Right ventricle myocardium inferior (tissue), 1 donor: ENCODE results near the gene FAM20C. TPM values are rescaled to one million over a fixed set of nuclear protein-coding genes. Genes with fewer than 3 reads are reported as not detected.

Experiments used
- ATAC-seq: fragments of 200-7000 bp; cut with Tn5 transposase; one replicate; pipeline ENCODE4 v1.9.1; 2020; ENCODE audit warnings: mild to moderate bottlenecking, moderate library complexity
- DNase-seq: peaks from one replicate; pipeline ENCODE4 v3.0.0; 2021; ENCODE audit errors: missing footprints
- intact Hi-C: fragments of 100-400 bp; cut with DNase I; formaldehyde crosslinking; loops from one replicate; pipeline ENCODE4 v1.11.0; 2022
- total RNA-seq: library from RNA; stranded (reverse); fragmentation: NEBNext Ultra II Directional; extraction: Animal tissue kit (Norgen Biotek cat#: 25700); gene quantifications from one replicate; pipeline ENCODE4 v1.2.1, GENCODE V29; 2021
- donor health status: DM: no; HTN: yes; CAD: no; lungs with severe emphysema.

Gene FAM20C
- total RNA-seq, 1 donor from 2014 or later = 26.1 TPM

DNA sequence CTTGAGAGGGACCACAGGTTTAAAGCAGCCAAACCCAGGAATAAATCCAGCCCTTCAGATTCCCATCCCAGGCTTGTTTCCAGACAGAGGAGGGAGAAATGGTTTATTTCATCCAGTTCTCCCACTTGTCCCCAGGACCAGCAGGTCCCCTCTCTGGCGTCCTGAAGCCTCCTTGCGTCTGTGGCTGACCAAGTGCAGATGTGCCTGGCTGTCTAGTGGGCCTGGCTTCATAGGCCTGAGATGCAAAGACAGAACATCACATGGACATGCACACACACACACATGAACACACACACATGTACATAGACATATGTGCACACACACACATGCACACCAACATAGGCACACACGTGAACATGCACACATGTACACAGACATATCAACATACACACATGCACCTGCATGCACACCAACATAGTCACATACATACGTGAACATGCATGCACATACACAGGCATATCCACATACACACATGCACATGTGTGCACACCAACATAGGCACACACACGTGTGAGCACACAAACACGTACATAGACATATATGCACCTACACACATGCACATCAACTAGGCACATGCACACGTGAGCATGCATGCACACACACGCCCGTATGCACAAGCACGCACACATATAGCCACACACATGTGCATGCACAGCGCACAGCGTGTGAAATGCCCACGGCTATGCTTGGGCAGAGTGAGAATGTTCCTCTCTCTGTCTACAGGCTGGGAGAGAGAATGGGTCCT, 108.3 kb downstream of the FAM20C start:
- intact Hi-C loops = no loop called here
- DNase-seq = peak; percentile 60
- ATAC-seq = no peak

DNA sequence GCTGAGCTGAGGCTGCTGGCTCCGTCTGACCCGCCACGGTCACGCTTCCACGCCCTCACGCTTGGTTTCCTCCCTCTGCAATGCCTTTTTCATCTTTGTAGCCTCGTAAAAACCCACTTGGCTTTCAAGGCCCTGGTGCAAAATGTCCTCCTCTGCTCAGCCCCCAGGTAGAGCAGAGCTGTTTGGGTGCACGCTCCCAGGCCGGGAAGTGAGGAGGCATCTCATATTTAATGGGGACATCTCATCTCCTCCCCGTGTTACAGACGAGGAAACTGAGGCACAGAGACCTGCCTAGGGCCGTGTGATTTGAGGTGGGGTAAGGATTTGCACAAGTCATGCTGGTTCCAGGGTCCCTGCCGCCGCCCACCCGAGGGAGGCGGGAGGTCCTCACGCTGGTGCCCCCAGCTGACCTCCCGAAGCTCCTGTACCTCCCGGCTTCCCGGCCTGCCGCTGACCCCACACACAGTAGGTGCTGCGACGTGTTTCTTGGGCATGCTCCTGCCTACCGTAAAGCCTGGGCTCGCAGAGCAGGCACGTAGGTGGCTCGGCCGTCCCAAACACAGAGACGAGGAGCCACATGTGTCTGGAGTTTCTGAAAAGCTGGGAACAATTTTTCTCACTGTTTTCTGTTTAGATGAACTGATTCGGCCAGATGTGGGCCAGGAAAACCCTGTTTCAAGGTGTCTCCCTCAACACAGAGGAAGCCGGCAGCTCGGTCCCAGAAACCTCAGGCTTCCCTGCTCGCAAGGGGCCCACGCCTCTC, 109.1 kb downstream of the FAM20C start:
- ATAC-seq = no peak
- DNase-seq = peak; percentile 30
- intact Hi-C loops = no loop called here

DNA sequence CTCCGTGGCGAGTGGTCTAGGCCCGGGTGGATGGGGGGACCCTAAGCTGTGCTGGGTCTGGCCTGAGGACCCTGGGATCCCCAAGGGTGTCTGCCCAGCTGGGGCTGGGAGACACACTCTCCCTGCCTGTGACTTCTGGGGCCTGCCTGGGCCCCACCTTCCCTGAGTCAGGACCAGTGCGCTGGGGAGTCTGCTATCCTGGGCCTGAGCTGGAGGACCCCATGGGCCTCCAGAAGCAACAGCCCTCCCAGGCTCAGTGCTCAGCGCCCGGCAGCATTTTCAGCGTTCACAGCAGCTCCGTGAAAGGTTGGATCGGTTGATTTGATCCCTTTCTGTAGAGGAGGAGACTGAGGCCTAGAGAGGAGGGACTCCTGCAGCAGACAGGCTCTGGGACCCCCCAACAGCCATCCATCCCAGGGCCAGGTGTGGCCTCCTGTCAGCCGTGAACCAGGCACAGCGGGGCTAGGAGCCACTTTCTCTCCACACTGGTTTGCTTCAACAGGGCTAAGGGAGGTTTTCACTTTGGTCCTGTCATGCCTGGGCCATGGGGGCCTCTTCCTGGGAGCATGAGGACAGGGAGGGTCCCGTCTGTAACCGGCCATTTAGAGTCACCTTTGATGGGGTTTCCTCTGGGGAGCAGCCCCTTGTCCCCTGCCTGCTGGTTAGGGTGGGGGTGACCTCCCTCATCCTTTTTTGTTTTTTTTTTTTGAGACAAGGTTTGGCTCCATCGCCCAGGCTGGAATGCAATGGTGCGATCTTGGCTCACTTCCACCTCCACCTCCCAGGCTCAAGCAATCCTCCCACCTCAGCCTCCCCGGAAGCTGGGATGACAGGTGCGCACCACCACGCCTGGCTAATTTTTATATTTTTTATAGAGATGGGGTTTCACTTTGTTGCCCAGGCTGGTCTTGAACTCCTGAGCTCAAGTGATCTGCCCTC, 110.0 kb downstream of the FAM20C start:
- DNase-seq (no peak), ATAC-seq (no peak)
- intact Hi-C loops = no loop called here

DNA sequence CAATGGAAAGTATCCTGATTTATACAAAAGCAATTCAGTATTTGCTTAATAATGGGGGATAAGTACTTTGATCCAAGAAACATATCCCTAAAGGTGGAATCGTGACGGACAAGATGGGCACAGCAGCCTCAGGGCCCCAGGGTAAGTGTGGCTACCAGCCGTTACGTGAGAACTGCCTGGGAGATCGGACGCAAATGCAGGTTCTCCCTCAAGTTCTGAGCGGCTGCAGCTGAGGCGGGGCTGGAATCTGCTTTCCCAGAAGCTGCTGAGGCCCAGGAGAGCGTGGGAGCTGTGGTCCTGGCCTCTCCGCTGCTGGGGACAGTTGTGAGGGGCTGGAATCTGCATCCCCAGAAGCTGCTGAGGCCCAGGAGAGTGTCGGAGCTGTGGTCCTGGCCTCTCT, 111.1 kb downstream of the FAM20C start:
- intact Hi-C loops = no loop called here
- ATAC-seq (no peak), DNase-seq (peak; percentile 11)

DNA sequence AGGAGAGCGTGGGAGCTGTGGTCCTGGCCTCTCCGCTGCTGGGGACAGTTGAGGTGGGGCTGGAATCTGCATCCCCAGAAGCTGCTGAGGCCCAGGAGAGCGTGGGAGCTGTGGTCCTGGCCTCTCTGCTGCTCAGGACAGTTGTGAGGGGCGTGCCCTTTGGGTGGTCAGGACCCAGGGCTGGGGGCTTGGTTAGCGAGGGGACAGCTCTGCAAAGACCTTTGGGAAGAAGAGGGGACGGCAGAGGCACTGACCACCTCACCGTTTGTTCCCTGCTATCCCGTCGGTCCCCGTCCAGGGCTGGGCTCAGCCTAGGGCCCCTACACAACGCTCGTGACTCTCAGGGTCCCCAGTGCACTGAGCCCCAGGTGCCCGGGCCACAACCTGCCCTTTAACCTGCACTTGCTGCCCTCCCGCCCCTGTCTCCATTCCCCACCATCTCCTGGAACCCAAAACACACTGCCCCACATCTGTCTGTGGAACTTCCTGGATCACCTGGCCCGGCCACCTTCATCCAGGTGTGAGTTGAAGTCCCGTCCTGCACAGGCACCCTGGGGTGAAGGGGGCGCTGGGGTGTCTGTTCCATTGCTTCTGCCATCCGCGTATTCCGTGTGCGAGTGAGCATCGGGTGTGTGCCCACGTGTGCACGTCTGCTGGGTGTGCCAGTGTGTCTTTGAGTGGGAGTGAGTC, 111.7 kb downstream of the FAM20C start:
- intact Hi-C loops = no loop called here
- DNase-seq = peak; percentile 57
- ATAC-seq = no peak

DNA sequence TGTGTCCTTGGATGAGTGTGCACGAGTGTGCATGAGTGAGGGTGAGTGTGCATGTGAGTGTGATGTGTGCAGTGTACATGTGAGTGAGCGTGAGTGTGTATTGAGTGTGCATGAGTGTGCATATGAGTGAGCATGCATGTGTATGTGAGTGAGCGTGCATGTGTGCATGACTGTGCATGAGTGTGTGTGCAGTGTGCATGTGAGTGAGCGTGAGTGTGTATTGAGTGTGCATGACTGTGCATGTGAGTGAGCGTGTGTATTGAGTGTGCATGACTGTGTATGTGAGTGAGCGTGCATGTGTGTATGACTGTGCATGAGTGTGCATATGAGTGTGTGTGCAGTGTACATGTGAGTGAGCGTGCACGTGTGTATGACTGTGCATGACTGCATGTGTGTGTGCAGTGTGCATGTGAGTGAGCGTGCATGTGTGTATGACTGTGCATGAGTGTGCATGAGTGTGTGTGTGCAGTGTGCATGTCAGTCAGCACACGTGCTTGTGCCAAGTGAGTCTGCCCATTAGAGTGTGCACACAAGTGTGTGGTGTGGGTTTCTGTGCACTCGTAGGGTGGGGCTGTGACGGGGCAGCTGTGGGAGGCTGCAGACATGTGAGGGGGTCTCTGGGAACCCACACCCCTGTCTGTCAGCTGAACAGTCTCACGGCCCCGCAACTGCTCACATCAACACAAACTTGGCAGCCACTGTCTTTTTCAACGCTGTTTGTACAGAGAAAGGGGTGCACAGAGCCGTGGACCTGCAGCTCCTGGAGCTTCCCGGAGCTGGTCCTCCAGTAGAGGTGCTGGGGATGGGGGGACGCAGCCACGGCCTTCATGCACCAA, 112.4 kb downstream of the FAM20C start:
- ATAC-seq = no peak
- intact Hi-C loops = no loop called here

DNA sequence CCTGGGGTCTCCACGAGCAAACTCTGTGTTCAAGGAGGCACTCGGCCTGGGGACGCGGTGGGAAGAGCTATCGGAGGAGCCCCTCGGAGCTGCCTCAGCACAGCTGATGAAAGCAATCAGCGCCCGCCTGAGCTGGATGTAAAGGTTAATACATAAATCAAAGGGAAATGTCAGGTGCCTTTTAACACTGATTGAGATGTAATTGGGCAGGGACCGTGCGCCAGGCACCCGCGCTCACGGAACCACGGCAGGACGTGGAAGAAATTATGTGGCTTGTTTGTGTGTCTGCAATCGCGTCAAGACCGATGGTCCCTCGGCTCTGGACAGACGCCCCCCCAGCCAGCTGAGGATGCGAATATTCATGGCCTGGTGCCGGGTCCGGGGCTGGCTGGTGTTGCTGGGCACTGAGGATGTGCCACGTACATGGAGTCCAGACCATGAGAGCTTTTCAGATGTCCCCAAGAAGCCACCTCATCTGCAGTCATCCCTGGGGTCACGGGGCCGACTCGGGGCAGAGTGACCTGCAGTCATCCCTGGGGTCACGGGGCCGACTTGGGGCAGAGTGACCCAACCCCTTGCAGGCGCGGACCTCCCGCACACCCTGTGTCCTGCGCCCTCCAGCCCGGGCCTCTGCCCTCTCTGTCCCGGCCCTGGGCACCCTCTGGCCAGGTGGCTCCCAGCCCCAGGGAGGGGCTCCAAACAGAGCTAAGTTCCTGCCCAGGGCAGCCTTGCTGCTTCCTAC, 113.2 kb downstream of the FAM20C start:
- DNase-seq = peak; percentile 67
- intact Hi-C loops = no loop called here
- ATAC-seq = no peak

More for the DNA sequence above, 112.4 kb downstream of the FAM20C start:
- no peak for DNase-seq

DNA sequence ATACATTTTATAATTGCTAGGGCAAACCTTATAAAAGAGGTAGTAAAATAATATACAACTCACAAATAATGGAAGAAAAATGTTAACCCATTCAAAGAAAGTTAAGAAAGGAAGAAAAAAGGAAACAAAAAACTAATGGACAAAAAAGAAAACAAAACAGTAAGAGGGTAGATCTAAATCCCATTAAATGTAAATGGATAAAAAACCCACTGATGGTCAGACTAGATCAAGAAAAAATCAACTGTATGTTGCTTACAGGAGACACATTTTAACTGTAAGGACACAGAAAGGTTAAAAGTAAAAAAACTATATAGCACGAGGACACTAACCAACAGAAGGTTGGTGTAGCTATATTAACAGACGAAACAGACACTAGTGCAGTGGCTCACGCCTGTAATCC, 115.6 kb downstream of the FAM20C start:
- no peak for ATAC-seq
- intact Hi-C loops = no loop called here
- DNase-seq = no peak

DNA sequence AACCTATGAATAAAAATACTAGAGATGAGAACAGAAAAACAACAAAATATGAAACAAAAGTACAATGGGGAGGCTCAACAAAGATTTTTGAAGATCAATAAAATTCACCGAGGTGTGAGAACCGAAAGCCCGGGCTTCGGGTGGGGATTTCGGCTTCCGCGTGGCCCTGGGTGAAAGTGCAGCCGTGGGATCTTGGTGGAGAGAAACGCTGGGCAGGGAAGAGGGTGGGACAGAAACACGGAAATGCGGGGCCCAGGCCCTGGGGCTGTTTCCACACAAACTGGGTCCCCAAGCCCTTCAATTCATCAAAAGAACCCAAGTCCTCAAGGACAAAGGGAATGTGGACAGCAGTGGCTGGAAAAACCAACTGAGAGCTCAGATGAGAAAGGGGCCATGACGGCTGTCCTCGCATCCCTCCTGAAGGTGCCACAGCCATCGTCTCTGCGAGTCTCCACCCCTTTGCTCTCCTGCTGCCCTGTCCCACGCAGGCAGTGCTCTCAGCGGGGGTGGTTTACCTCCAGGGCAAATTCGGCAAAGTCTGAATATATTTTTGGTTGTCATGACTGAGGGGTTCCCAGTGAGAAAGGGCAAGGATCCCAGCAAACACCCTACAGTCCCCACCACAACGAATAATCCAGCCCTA, 117.3 kb downstream of the FAM20C start:
- DNase-seq = peak; percentile 17
- no peak for ATAC-seq
- intact Hi-C loops = no loop called here

Other genes with a start within 250 kb of the FAM20C start
- not detected for gene FOXL3, start 97.6 kb downstream of the FAM20C start, total RNA-seq